GM13977 (cell line): ENCODE measurements around the gene SLFN14.
"Not testable (repeated sequence)": the region's sequence is repeated elsewhere in the genome, so short reads cannot be mapped to it uniquely, and the experiment has no call there.

Experiments
- DNase-seq: peaks from one replicate; pipeline ENCODE4 v3.0.0; 2012; ENCODE audit warnings: low spot score
- in situ Hi-C: fragments of 300-500 bp; cut with MboI; formaldehyde crosslinking; loops from one replicate; pipeline ENCODE4 v1.12.0; 2022; ENCODE audit warnings: low sequenced_read_pairs, low pct_unique_long_range_greater_than_20kb, mixed read lengths, inconsistent platforms; ENCODE audit not compliant: unreplicated experiment
- TF ChIP-seq, protein P1 (sequence below): IDR thresholded peaks from 2 replicates; pipeline ENCODE4 v1.5.1; 2012; ENCODE audit warnings: mild to moderate bottlenecking, control low read depth; ENCODE audit not compliant: insufficient read depth; ENCODE audit errors: extremely low read depth, missing control alignments

SLFN14 gene

DNA sequence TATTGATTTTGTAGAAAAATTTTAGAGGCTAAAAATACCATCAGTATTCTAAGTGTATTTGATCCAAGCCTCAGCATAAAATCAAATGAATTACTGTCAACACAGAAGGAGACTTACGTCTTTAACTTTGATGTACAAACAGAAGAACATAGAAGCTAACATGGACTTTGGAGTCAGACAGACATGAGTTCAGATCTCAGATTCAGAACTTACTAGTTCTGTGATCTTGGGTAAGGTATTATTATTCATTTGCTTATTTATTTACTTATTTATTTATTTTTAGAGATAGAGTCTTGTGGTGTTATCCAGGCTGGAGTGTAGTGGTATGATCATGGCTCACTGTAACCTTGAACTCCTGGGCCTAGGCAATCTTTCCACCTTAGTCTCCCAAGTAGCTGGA is 19.2 kb downstream of the SLFN14 start:
- no peak for DNase-seq
- in situ Hi-C loops: loop anchor here (25.0 kb wide), 1 partner anchor 379 kb away; no protein-coding TSS in a partner anchor
- TF ChIP-seq, protein P1, sequence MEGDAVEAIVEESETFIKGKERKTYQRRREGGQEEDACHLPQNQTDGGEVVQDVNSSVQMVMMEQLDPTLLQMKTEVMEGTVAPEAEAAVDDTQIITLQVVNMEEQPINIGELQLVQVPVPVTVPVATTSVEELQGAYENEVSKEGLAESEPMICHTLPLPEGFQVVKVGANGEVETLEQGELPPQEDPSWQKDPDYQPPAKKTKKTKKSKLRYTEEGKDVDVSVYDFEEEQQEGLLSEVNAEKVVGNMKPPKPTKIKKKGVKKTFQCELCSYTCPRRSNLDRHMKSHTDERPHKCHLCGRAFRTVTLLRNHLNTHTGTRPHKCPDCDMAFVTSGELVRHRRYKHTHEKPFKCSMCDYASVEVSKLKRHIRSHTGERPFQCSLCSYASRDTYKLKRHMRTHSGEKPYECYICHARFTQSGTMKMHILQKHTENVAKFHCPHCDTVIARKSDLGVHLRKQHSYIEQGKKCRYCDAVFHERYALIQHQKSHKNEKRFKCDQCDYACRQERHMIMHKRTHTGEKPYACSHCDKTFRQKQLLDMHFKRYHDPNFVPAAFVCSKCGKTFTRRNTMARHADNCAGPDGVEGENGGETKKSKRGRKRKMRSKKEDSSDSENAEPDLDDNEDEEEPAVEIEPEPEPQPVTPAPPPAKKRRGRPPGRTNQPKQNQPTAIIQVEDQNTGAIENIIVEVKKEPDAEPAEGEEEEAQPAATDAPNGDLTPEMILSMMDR: no peak

DNA sequence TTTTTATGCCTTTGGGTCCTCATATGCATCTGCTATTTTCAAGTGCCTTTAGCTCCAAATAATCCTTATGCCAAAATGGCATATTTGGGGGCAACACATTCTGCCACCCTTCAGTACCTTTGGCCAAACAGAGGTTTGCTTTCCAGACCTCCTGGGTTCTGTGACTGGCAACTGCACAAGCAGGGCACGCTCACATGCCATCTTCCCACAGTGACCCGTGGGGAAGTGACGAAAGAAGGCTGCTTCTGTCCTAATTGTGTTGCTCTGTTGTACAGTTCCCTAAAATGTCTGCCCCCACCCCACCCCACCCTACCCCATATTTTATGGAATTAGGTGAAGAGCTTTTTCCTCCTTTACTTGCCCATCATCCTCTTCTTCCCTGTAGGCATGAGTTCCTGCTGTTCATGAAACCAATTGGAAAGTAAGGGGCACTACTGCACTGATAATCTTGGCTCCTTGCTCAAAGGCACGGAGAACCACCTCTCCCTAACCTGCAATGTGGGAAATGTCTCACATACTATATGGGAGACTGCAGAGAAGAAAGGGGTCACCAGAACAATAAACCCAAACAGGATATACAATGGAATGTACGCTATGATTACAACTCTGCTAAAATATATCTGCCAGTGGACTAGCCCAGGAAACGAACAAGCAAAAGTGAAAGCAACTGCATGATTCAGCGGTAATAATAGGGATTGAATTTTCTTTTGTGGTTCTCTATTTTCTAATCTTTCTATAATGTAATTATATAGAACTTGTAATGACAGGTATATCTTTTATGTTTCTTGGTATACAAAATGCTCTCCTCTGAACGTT is 19.8 kb downstream of the SLFN14 start:
- DNase-seq: no peak
- in situ Hi-C loops: loop anchor here (25.0 kb wide), 1 partner anchor 378 kb away; no protein-coding TSS in a partner anchor

DNA sequence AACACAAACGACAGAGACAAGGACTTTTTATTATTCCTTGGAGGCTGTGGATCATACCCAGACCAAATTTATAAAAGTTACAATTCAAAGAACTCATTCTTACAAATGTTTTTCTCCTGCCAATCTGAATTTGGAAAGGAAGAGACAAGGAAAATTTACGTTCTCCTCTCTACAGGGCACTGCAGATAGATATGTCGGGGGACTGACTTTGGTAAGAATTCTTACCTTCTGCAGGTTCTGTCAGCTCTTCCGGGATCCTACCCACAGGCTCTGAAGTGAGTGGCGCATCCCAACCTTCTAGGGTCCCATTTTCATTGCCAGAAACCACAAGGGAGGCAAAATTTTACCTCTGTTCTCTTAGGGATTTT is 21.0 kb downstream of the SLFN14 start:
- DNase-seq: no peak
- in situ Hi-C loops: loop anchor here (10.0 to 25.0 kb wide), 2 partner anchors 225 to 377 kb away; no protein-coding TSS in a partner anchor
- TF ChIP-seq, protein P1: no peak

More for the DNA sequence above, 19.8 kb downstream of the SLFN14 start:
- TF ChIP-seq, protein P1: no peak

DNA sequence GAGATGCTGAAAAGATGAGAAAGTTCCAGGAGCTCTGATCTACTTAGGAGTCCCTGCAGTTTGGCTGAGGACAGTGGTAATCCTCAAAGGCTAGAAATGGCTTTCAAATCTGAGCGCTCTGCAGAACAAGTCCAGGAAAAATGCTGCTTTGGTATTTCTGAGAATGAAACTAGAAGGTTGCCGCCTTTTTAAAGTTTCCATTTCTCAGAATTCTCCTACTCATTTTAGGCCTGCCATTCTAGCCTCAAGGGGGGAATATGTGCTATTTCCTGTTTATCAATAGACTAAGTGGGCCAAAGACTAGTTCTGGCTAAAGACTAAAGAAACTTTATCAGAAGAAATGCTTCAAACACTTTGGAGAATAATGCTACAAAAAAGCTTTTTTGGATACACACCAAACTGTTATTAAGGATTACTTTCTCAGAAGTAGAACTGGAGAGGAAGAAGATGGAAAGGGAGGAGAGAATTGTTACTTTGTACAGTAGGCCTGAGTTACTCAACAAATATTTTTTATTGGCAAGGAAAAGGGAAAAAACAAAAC is 22.9 kb downstream of the SLFN14 start, which contains the start of gene SLFN12L:
SLFN12L (minus strand) TSS at position 78 of the 541 bp plus-strand sequence. CDS start 15,314 bp downstream, outside the sequence.
- no peak for DNase-seq
- TF ChIP-seq, protein P1: no peak
- in situ Hi-C loops: loop anchor here (10.0 to 25.0 kb wide), 2 partner anchors 223 to 375 kb away; no protein-coding TSS in a partner anchor

DNA sequence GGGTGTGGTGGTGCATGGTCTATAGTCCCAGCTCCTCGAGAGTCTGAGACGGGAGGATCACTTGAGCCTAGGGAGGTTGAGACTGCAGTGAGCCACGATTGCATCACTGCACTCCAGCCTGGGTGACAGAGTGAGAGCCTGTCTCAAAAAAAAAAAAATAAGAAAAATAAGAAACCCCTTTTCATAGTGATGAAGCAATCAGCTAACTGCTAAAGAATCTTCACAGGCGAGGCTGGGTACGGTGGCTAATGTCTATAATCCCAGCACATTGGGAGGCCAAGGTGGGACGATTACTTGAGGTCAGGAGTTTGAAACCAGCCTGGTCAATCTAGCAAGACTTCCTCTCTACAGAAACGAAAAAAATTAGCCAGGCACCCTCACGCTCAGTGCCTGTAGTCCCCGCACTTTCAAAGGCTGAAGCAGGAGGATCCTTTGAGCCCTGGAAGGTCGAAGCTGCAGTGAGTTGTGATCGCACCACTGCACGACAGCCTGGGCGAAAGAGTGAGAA is 23.9 kb downstream of the SLFN14 start:
- TF ChIP-seq, protein P1: no peak
- in situ Hi-C loops: loop anchor here (10.0 to 25.0 kb wide), 2 partner anchors 222 to 374 kb away; no protein-coding TSS in a partner anchor
- DNase-seq: no peak

DNA sequence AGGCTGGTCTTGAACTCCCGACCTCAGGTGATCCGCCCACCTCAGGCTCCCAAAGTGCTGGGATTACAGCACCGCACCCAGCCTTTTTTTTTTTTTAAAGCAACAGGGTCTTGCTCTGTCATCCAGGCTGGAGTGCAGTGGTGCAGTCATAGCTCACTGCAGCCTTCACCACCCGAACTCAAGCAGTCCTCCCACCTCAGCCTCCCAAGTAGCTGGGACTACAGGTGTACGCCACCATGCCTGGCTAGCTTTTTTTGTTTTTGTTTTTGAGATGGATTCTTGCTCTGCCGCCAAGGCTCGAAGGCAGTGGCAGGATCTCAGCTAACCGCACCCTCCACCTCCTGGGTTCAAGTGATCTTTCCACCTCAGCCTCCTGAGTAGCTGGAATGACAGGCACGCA is 25.2 kb downstream of the SLFN14 start:
- in situ Hi-C loops: loop anchor here (10.0 to 25.0 kb wide), 2 partner anchors 221 to 373 kb away; no protein-coding TSS in a partner anchor
- DNase-seq: not testable (repeated sequence)
